UCSD-AML1 (cell line): ENCODE results near the gene RINL.
"Not testable (repeated sequence)": the region's sequence is repeated elsewhere in the genome, so short reads cannot be mapped to it uniquely, and the experiment has no call there.

ENCODE experiments used
- DNase-seq: peaks from one replicate; lab custom pipeline; 2025; ENCODE audit not compliant: unreplicated experiment; lab: John Stamatoyannopoulos, UW

Gene RINL

GRCh38 chr19:38907227-38907626, 29.2 kb upstream of the RINL start:
- no peak for DNase-seq

- no peak for DNase-seq
Observed at GRCh38 chr19:38905620-38906019, 27.5 kb upstream of the RINL start.

GRCh38 chr19:38904581-38905539, 26.8 kb upstream of the RINL start:
- no peak for DNase-seq

- no peak for DNase-seq
Observed at GRCh38 chr19:38901683-38902082, 23.6 kb upstream of the RINL start.

- DNase-seq, result no peak
Observed at GRCh38 chr19:38900743-38901190, 22.7 kb upstream of the RINL start.

- DNase-seq, result no peak
Observed at GRCh38 chr19:38900202-38900629, 22.1 kb upstream of the RINL start.

- peak; percentile 100 for DNase-seq
Observed at GRCh38 chr19:38899447-38900201, 21.5 kb upstream of the RINL start, which contains the start of the genes NFKBIB and SIRT2. NFKBIB (plus strand) TSS chr19:38899969; CDS start chr19:38900033, 64 bp downstream. SIRT2 (minus strand) TSS chr19:38899618; CDS start chr19:38899521, 97 bp downstream.

GRCh38 chr19:38898788-38899446, 20.8 kb upstream of the RINL start:
- no peak for DNase-seq

- DNase-seq, result no peak
Observed at GRCh38 chr19:38894968-38895367, 16.9 kb upstream of the RINL start.

GRCh38 chr19:38893341-38893771, 15.3 kb upstream of the RINL start:
- no peak for DNase-seq

- no peak for DNase-seq
Observed at GRCh38 chr19:38892841-38893240, 14.8 kb upstream of the RINL start.

- no peak for DNase-seq
Observed at GRCh38 chr19:38891771-38892170, 13.7 kb upstream of the RINL start.

- DNase-seq, result no peak
Observed at GRCh38 chr19:38890686-38891085, 12.6 kb upstream of the RINL start.

- DNase-seq, result no peak
Observed at GRCh38 chr19:38889803-38890202, 11.7 kb upstream of the RINL start.

GRCh38 chr19:38888876-38889275, 10.8 kb upstream of the RINL start:
- no peak for DNase-seq

- not testable (repeated sequence) for DNase-seq
Observed at GRCh38 chr19:38884691-38885090, 6.6 kb upstream of the RINL start.

GRCh38 chr19:38883286-38883685, 5.2 kb upstream of the RINL start:
- no peak for DNase-seq

GRCh38 chr19:38880882-38881609, 3.0 kb upstream of the RINL start:
- DNase-seq, result no peak

GRCh38 chr19:38880076-38880881, 2.2 kb upstream of the RINL start:
- no peak for DNase-seq

- no peak for DNase-seq
Observed at GRCh38 chr19:38879400-38879751, 1.3 kb upstream of the RINL start.
